ENCODE data around the gene HPSE.
"Not testable (repeated sequence)": the region's sequence is repeated elsewhere in the genome, so short reads cannot be mapped to it uniquely, and the experiment has no call there.

Gene HPSE

DNA sequence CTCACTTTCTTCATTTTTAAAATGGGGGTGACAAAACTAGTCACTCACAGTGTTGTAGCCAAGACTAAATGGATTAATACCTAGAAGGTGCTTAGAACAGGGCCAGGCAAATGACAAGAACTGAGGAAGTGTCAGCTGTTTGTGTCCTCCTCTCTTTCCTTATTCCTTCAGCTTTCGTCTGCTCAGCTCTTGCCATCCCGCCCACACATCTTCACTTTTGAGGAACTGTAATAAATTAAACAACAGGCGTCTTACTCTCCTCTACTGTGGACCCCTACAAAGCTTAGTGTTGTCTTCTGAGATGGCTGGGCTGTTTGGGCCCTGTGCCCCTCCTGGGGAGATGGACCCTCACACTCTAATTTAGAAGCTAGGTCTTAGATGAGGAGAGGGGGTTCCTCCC, 2.7 kb downstream of the HPSE start:
- DNase-seq (ENCODE audit: low spot score): no peak

DNA sequence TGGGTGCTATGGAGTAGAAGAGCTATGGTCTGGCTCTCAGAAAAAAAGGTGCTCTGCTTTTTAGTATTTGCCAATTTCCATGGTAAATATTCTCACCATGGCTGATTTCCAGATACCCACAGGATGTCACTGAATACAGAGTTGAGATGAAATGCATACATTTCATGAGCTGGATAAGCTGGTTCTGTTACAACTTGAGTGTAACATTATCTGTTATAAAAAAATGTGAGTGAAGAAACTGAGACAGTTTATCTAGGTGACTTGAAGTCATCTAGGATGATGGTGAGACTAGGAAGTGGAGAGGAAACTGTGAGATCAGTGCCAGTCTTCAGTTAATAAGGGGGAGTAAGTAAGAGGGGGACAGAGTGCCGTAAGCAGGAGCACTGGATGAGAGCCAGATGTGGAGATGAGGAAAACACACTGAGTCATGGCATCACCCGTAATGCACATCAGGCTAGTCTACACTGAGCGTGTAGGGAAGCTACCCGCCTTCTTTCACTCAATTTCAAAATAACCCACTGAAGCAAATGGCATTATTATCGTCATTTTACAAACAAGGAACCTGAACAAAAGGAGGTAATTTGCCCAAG, 5.0 kb downstream of the HPSE start:
- DNase-seq (ENCODE audit: low spot score): no peak

DNA sequence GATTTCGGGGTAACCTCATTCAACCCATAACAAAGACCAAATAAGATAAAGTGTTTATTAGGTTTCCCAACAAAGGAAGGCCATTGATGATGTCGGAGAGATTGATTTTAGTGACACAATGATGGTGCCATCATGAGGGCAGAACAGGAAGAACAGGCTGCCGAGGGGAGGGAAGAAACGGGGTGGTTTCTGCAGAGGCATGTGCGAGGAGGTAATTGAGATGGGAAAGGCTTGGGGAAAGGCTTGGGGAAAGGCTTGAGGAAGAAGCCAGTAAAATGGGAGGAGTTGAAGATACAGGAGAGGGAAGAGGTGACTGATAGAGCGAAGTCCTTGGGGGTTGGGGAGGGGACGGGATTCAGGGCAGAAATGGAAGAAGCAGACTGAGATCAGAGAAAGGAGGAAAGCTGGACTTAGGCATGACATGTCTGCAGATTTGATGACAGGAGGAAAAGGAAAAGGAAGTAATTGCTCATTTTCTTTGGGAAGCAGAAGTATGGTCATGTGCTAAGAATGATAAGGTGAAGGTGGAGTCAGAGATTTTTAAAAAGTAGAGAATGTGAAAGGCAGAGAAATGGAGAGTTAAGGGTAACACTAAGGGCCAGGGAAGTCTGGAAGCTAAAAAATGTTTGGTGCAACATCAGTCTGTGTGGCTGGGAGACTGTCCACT, 6.0 kb downstream of the HPSE start:
- DNase-seq (ENCODE audit: low spot score): peak; percentile 30

DNA sequence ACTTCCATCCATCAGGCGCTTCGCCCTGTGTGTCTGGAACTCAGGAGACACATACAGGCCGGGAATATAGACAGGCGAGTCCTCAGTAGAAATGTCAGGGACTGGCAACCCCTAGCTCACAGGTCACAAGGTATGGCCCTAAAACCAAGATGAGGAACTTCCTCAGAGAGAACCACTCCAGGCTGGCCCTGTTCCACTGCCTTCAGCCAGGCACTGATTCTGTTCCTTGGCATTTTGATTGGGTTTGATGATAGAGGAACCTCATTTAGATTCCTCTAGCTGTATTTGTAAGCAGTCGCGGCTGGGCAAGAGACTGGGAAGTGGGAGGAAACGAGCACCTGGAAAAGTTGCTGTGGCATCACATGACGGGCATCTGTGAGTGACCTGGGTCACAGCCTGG, 8.1 kb downstream of the HPSE start:
- DNase-seq (ENCODE audit: low spot score): no peak

DNA sequence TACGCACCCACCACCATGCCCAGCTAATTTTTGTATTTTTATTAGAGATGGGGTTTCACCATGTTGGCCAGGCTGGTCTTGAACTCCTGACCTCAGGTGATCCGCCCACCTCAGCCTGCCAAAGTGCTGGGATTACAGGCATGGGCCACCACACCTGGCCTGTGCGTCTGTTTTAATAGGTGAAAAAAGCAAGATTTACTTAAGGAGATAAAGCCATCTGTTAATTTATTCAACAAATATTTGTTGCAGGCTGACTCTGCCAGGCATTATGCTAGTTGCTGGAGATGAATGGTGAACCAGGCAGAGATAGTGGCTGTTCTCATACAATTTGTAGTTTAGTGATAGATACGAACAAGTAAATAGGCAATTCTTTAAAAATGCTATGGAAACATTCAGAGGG, 9.3 kb downstream of the HPSE start:
- not testable (repeated sequence) for DNase-seq (ENCODE audit: low spot score)

GRCh38 chr4:83323136-83323535, 11.5 kb downstream of the HPSE start:
- no peak for DNase-seq (ENCODE audit: low spot score)

DNA sequence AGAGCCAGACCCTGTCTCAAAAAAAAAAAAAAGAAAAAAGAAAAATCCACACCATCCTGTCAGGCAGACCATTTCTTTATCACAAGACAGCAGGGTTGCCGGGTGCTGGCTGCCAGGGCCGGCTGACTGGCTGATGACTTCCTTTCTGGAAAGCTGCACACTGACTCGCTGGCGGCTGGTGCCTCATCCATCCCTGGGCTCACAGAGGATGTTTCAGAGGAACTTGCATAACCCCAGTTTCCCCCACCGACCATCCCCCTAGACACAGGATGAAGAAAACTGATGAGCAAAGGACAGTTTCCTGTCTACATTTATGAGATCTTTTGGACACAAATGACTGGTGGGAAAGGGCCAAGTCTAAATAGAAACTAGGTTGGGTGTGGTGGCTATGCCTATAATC, 14.1 kb downstream of the HPSE start:
- no peak for DNase-seq (ENCODE audit: low spot score)

- no peak for DNase-seq (ENCODE audit: low spot score)
Measured at GRCh38 chr4:83318666-83319065, 16.0 kb downstream of the HPSE start.

GRCh38 chr4:83317671-83318070, 17.0 kb downstream of the HPSE start:
- no peak for DNase-seq (ENCODE audit: low spot score)

DNA sequence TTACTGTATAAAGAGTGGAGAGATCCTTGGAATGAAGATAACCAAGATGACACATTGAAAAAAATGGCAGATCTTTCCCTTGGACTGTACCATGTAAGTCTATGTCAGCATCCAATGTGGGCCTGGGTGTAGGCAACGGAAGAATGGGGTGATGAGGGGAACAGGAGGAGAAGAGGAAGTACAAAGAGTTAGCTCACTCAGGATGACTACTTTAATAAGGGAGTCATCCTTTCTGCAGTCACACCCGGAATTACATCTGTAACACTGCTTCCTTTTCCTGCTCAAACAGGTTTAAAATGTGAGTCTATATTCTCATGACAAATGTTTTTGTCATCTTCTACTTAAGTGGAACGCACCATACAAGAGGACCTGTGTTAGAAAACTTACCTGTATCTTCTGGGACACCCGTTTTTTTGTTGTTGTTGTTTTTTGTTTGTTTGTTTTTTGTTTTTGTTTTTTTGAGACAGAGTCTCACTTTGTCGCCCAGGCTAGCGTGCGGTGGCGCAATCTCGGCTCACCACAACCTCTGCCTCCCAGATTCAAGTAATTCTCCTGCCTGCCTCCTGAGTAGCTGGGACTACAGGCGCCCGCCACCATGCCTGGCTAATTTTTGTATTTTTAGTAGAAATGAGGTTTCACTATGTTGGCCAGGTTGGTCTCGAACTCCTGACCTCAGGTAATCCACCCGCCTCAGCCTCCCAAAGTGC, 18.0 kb downstream of the HPSE start:
- no peak for DNase-seq (ENCODE audit: low spot score)

DNA sequence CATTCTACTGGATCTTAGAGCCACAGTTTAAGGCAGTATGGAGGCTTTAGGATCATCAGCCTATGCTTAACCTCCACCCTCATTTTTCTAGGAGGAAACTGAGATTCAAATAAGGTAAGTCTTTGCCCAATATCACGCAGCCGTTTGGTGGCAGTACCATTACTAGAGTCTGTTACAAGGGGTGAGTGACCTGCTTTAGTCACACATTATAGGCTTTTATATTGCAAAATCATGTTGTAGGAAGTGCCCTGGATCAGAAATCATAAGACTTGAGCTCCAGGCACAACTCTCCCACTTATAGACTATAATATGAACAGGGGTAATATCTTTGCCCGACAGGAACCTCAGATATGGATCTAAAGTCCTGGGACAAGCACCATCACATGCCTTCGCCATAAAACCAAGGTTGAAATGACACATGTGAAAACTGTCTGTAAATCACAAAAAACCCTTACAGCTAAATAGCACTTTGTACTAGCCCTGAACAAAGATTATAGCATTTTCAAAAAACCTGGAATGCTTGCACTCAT, 19.2 kb downstream of the HPSE start:
- no peak for DNase-seq (ENCODE audit: low spot score)

DNA sequence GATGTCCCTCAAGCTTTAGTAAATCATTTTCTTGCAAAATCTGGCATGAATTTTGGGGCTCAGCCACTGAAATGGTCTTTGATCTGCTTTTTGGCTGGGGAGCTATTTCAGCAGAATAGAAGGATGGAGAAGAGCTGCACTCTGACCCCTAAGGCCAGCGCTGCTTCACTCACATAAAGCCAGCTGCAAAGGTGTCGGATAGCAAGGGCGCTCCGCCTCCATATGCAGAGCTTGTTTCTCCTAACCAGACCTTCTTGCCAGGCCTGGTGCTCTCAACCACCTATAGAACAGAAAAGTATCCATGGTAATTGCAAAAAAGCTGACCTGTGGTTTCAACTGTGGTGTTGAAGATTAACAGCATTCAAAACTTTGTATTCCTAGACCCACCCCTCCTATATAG, 26.0 kb downstream of the HPSE start:
- no peak for DNase-seq (ENCODE audit: low spot score)

GRCh38 chr4:83307920-83308319, 26.7 kb downstream of the HPSE start:
- DNase-seq (ENCODE audit: low spot score): no peak

- DNase-seq (ENCODE audit: low spot score): no peak
Measured at GRCh38 chr4:83305187-83305586, 29.5 kb downstream of the HPSE start.

DNA sequence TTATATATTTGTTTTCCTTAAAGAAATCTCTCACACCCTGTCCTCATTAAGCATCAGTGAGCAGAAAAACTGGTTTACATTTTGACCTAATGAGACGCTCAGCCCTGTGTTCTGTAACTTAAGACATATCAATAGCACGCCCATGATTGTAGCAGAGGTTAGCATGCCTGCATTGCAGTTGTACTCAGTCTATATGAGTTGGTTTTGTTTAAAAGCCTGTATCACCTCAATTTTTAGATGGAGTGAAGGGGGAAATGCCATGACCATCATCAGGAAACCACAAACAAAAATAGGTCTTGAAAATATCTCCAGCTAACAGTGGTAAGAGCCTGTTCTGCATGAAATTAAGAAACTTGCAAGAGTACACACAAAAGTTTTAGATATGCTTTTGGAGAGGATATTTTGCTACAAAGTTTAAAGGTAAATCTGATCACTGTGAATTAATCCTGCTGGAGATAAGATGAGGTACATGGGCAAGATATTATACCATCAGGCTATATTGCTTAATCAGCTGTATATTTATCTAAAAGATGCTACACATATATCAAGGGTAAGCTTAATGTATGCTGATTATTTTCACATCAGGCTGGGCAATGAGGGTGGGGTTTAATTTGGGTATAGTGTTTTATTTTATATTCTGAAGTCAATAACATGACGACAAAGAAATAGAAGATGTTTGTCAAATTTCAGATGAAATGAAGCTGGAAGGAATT, 36.9 kb downstream of the HPSE start:
- no peak for DNase-seq (ENCODE audit: low spot score)

DNA sequence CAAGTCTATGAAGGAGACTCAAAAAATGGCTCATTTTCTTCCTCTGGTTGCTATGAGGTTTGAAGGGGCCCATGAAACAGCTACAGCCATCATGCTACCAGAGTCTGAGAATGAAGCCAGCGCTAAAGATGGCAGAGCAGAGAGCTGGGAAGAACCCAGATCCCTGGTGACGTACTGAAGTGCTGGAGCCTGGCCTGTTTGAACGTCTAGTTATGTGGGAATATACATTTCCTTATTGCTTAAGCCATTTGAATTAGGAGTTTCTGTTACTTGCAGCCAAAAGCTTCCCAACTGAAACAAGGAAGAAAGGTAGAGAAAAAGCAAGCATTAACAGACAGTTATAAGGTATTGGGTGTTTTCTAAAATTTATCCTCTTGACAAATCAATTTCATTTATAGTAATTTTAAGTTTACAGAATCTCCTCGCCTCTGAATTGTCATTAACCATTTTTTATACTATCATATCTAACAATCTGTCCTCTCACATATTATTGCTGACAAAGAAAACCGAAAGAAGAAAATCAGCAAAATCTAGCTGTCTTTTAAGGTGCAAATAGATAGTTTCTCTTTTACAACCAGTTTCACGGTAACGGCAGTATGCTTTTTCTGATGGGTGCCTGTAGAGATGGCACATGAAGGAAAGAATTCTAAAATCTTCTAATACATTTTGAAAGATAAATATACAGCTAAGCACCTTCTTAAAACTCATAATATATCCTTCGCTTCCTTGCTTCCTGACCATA, 41.2 kb downstream of the HPSE start:
- DNase-seq (ENCODE audit: low spot score): no peak

DNA sequence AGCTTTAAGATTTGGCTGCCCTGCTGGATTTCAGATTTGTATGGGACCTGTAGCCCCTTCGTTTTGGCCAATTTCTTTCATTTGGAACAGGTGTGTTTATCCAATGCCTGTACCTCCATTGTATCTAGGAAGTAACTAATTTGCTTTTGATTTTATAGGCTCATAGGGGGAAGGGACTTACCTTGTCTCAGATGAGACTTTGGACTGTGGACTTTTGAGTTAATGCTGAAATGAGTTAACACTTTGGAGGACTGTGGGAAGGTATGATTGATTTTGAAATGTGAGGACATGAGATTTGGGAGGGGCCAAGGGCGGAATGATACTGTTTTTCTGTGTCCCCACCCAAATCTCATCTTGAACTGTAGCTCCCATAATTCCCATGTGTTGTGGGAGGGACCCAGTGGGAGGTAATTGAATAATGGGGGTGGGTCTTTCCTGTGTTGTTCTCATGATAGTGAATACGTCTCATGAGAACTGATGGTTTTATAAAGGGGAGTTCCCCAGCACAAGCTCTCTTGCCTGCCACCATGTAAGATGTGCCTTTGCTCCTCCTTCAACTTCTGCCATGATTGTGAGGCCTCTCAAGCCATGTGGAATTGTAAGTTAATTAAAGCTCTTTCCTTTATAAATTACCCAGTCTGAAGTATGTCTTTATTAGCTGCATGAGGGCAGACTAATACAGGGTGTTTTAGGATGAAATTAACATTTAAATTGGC, 44.4 kb downstream of the HPSE start:
- not testable (repeated sequence) for DNase-seq (ENCODE audit: low spot score)

GRCh38 chr4:83288381-83288780, 46.3 kb downstream of the HPSE start:
- DNase-seq (ENCODE audit: low spot score): not testable (repeated sequence)

DNA sequence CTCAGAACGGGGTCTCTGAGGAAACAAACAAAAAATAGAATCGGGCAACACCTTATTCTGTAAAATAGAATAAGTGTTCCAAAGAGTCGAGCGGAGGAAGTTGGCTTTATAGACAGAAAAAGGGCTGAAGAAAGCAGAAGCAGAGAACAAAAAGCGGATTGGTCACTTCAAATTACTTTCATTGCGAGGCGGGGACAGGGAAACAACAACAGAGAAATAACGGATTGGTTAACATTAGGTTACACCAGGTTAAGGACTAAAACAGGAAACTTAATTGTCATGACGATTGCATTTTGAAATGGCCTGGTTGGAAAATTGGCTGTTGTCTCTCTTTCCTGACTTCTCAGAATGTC, 49.6 kb downstream of the HPSE start:
- peak; percentile 19 for DNase-seq (ENCODE audit: low spot score)

DNA sequence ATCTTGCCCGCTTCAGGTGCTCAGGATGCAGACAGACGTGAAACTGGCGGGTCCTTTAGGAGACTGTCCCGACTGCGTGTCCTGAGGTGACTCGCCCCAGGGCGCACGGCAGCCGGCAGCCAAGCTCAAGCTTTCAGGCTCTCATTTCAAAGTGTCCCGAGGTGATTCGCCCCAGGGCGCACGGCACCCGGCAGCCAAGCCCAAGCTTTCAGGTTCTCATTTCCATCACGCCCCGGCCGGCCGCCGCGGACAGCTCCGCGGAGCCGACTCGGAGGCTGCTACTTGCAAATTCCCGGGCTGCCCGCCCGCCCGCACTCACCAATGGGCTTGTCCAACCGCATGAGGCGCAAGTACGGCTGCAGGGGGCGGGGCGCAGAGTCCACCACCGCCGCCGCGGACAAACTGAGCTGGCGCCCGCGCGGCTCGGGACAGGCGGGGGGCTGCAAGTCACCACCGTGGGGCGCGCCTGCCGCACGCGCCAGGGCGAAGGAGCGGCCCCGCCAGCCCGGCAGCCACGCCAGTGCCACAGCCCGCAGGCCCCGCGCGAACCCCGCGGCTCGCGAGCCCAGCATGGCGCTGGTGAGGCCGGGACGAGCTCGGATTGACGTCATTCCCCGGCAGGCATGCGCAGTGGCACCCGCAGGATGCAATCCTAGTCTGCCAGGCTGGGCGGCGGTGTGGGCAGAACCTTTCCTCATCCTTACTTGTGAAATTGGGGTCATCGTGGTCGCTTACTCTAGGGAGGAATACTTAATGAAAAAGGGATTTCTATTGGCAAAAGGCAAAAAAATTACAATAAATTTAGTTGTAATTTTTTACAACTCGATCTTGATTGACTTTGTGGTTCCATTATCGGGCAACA, 50.2 kb downstream of the HPSE start, which contains the start of gene COQ2:
TSS of gene COQ2 (minus strand) at position 606 of the 862 bp plus-strand sequence. CDS start at position 572, 34 bp downstream.
- peak; percentile 87 for DNase-seq (ENCODE audit: low spot score)

All from HuH-7 (cell line).